GM10266 (cell line): ENCODE results near the gene ZFHX3.

Experiments used
- DNase-seq: peaks from one replicate; pipeline ENCODE4 v3.0.0; 2012; ENCODE audit errors: extremely low spot score
- CTCF ChIP-seq: IDR thresholded peaks from 2 replicates; pipeline ENCODE4 v1.5.1; 2012; ENCODE audit warnings: mild to moderate bottlenecking, low read depth; ENCODE audit not compliant: control insufficient read depth, insufficient read depth; ENCODE audit errors: missing control alignments

The ZFHX3 gene

GRCh38 chr16:72950669-72951068 is 97.3 kb downstream of the ZFHX3 start:
- no peak for TF ChIP-seq CTCF
- DNase-seq = no peak

GRCh38 chr16:72948238-72948829 is 99.6 kb downstream of the ZFHX3 start:
- TF ChIP-seq CTCF = no peak

GRCh38 chr16:72947379-72948237 is 100.3 kb downstream of the ZFHX3 start:
- no peak for TF ChIP-seq CTCF
- DNase-seq = no peak

More at GRCh38 chr16:72948238-72948829, 99.6 kb downstream of the ZFHX3 start:
- DNase-seq = no peak

- TF ChIP-seq CTCF = no peak
Measured at GRCh38 chr16:72946474-72947194, 101.3 kb downstream of the ZFHX3 start.

GRCh38 chr16:72946063-72946462 is 101.9 kb downstream of the ZFHX3 start:
- DNase-seq = no peak
- no peak for TF ChIP-seq CTCF

More at GRCh38 chr16:72946474-72947194, 101.3 kb downstream of the ZFHX3 start:
- DNase-seq = no peak

- DNase-seq = no peak
- TF ChIP-seq CTCF = no peak
Measured at GRCh38 chr16:72945611-72946010, 102.3 kb downstream of the ZFHX3 start.
